DOHH2 (cell line): ENCODE data around the gene ISL2.

Experiments
- CTCF ChIP-seq: fragments of 200-600 bp; sonication (generic); IDR thresholded peaks from one replicate; pipeline ENCODE4 v1.5.1; 2014; ENCODE audit warnings: antibody characterized with exemption, mild to moderate bottlenecking, low read depth, low read length; ENCODE audit not compliant: poor library complexity, severe bottlenecking
- EZH2phosphoT487 ChIP-seq: fragments of 200-600 bp; sonication (generic); IDR thresholded peaks from 2 replicates; pipeline ENCODE4 v1.6.1; 2017; ENCODE audit warnings: borderline replicate concordance, mild to moderate bottlenecking, antibody characterized with exemption, low read length, moderate library complexity, mixed read lengths

- TF ChIP-seq CTCF (no peak), EZH2phosphoT487 (no peak)
These were observed 23.9 kb upstream of the ISL2 start for GRCh38 chr15:76312540-76313174.
